Stimulated activated CD8-positive, alpha-beta memory T cell treated with anti-CD3 and anti-CD28 coated beads, Interleukin-15, amount 100 ng/mL, for 4 hours (primary cell): Measurements from ENCODE around the gene RREB1.

Experiments
- DNase-seq, 2 donors: peaks; one replicate each; pipeline ENCODE4 v3.0.0-alpha.2; 2020; ENCODE audit warnings: low read depth in 2 of 2

RREB1 gene

DNA sequence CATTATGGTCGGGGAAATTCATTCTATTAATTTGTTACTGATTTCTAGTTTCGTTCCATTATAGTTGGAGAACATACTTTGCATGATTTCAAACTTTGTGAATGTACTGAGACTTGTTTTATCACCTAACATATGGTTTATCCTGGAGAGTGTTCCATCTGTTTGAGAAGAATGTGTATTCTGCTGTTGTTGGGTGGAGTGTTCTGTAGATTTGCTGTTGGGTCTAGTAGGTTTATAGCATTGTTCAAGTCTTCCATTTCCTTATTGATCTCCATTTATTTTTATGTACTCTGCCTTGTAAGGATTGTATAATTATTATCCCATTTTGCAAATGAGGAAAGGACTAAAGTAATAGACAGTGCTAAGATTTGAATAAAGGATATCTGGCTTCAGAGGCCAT, 85.4 kb downstream of the RREB1 start:
- no peak for DNase-seq

DNA sequence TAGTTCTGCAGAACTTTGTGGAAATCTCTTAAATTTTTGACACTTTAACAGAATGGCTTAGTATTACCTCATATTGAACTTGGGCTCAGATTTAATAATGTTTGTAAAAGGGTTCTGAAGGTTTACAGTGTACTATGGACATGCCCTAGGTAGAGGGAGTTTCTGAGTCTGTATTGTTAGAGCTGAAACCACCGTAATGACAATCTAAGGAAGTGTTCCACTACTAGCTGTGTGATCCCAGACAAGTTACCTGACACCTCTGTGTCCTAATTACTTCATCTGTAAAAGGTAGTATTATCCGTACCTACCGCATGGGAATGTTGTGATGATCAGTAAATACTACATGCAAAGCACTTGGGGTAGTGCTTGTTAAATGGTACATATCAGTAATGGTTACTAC, 86.9 kb downstream of the RREB1 start:
- no peak for DNase-seq

DNA sequence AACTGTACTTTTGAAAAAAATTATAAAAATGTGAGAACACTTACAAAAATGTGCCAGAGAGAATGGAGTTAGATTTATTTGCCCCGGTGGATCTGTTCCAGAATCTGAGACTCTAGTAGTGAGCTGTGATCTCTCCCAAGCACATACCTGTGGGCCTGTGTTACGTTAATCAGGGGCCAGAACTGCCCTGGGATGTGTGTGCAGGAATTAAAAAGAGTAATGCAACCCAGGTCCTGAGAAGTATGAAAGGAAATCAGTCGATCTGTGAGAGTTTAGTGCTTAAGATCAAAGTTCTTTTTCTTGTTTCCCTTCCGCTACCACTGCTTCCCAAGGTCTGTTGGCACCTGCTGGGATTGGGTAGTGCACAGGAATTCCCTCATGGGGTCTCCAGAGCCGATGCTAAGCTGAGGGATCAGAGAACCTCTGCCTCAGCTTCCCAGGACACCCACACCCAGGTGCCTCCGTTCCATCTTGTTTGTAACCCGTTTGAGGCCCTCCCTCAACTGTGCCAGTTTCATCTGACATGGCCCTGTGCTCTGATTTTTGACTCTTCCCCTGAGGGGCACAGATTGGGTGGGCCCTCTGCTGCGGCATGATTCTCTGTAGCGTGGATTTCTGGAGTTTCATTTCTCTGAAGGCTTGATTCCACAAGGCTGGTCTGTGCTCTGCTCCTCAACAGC, 87.7 kb downstream of the RREB1 start:
- no peak for DNase-seq

DNA sequence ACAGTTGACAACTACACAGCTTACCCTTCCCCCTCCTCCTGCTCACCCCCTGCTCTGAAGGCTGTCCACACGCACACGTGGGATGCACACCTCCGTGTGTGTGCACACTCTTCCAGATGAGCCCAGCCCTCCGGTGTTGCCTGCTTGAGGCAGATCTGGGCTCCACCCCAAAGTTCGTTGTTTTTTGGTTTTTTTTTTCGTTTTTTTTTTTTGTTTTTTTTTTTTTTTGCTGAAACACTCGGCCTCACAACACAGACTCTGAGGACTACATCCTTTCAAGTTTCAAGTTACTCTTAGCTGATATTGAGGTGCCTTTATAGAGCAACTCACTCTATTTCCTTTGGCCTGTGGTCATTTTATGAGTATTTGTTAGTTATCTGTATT, 88.2 kb downstream of the RREB1 start:
- DNase-seq = no peak

DNA sequence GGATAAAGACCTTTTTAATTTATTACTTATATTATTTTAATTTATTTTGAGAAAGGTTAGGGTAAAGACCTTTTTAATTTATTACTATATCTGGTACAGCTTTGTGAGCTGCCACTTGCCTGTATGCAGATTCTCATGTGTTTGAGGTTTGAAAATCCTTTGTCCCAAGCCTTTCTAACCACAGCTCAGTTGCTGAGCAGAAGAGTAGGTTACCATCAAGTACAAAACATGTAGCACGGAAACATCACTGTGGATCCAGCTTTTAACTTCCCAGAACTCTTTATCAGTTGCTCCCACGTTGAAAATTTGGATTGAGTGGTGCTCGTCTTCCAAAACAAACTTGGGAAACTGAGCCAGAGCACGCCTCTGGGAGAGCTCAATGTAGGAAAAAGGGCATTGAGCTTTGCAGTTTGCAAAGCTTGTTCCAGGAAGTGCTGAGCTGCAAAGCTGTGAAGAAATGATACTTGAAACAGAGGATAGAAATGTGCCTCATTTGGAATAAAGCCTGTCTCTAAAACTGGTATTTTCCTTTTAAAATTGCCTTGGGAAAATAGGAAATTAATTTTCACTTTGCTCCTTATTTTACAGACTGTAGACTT, 89.0 kb downstream of the RREB1 start:
- no peak for DNase-seq

DNA sequence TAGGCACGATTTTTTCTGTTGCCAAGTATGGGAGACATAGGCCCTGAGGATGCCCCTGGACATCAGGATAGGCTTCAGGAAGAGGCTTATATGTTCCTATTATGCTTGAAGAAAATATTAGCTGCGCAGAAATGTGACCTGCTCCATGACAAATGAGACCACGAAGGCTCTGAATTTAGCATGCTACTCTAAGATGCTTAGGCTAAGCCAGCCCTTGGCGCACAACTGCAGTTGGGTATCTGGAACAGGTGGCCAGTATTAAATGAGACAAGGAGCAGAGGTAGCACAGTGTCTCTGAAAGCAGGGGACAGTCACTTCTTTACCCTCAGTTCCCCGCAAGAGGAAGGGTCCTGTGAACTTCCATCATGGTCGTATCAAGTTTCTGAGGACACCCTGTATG, 90.0 kb downstream of the RREB1 start:
- DNase-seq = no peak

DNA sequence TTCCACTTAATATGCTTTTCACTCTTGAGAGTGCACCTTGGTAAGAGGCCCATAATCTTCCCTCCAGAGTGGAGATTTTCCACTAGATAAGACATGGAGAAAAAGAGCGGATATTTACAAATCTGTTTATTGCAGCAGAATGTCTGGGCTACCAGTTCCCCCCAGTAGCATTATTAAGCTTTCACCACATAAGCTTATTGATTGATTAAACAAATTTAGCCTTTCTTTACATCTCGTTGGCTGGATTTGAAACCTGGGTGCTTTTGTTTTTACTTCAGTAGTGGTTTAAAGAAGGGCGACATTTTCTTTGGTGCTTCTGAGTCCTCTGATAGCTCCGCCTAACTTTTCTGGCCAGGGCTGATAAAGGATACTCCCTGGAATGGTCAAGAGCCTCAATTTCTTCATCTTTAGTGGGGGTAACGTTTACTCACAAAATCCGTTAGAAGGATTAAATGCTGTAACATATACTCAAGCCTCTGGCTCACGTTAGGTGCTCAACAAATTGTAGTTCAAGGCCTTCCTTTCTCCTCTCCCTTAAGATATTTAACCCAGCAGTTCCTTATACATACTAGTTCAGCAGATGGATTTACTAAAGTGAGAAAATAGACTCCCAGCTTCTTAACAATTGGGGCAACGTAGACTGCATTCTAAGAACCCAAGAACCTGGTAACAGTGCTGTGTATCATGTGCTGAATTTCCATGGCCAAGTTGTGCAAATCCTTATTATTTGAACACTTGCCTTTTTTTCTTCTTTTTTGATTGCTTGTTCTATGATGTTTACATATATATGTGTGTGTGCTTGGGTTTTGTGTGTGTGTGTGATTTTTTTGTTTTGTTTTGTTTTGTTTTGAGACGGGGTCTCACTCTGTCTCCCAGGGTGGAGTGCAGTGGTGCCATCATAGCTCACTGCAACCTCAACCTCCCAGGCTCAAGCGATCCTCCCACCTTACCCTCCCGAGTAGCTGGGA, 91.4 kb downstream of the RREB1 start:
- DNase-seq = no peak

DNA sequence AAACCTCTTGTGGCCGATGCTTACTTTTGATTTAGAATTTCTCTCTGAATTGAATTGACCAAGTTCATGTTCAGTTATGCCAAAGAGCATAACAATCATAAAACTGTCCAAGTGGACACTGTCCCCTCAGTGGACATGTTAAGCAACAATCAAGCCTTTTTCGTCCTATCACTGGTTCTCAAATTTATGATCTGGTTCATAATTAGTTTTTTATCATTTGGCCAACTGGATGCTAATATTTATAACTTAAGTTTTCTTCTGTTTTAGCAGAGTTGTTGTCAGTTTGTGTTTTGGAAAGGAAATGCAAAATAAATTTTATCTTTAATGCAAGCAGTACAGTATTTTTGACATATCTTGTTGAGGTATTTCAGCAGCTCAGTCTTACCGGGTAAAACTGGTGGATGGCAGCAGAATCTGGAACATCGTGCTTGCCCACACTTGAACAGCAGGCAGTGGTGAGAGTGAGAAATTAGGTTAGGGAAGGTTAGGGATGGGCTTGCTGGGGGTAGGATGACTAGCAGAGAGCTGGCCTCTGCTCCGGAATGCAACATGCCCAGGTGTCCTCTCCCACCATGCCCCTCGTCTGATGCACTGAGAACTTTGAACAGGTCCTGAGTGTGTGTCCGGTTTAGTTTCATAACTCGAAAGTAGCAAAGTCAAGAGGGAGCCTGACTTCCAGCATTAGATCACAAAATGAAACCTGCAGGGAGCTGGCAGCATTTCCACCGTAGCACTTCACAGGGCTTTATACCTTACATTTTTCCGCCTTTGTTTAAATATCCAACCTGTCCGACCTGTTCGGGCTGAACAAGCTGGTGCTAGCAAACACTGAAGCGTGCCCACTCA, 93.1 kb downstream of the RREB1 start:
- no peak for DNase-seq

DNA sequence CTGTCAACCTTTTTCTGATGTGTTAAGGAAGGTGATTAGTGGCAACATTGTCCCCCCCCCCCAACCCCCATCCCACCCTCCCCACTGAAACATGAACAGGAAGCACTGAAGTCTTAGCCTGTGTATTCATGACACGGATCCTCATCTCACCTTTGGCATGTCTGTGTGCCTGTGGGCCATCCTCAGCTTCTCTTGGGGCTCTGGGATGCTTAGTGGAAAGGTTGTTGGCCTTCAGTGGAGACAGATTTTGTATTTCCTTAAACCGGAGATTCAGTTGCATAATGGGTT, 93.6 kb downstream of the RREB1 start:
- no peak for DNase-seq

DNA sequence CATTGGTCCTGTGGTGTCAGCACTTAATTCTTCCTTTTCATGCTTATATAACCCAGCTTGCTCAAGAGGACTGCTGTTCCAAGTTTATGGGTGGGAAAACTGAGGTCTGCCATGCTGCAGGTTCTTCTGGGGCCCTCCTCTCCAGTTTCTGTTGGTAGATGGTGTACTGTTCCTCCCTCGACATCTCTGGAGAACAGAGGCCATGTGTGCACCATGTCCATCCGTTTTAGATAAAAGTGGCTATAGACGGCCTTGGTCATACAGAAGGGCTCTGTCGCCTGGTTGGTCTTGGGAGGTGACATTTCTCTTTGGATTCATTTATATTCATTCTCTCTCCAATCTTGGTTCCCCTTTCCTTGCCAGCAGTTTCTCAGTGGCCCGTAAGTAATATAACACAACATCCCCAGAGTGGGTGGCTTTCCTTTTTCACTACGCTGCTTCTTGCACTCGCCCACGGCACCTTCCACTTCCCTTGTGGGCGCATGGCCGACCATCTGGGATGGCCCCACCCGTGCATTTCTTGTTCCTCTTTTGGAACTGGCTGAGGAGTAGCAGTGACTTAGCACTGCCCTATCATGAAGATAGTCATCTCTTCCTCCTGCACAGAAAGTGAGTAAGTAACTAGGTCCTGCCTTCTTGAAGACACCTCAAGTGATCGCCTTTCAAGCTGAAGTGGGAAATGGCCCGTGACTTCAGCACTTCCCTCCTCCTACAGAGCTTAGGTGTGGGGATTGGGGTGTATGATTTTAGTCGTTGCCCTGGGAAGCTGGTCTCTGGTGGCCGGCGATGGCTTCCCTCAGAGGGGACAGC, 94.2 kb downstream of the RREB1 start:
- no peak for DNase-seq

DNA sequence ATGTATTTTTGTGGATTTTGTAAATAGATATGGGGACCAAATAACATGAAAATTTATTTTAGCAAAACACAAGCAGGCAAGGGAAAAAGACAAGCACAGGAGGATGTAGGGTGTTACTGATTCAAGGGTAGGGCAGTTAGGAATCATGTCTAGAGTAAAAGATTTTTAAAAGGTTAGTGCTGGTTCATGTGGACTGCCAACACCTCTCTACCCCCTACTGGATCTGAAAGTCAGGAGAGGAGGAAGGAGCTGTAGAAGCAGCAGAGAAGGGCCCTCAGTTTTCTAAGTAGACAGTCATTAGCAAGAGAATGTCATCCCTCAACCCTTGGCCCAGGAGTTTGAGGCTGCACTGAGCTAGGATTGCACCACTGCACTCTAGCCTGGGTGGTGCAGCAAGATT, 95.2 kb downstream of the RREB1 start:
- no peak for DNase-seq

DNA sequence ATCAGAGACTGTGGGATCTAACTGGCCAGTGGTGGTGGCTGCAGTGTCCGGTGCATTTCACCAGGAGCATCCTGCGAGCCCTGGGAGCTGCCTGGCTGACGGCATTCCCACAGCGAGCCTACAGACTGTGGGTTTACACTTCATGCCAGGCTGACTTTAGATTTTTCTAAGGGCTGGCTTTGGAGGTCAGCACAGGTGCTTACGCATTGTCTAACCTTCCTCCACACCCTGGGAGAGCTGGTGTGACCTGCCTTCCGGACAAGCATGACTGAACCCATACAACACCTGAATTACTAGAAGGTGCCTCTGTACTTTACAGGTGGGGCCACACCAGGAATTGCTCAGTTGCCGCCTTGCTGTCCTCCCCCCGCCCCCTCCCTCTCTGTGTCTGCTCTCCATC, 96.2 kb downstream of the RREB1 start:
- no peak for DNase-seq

DNA sequence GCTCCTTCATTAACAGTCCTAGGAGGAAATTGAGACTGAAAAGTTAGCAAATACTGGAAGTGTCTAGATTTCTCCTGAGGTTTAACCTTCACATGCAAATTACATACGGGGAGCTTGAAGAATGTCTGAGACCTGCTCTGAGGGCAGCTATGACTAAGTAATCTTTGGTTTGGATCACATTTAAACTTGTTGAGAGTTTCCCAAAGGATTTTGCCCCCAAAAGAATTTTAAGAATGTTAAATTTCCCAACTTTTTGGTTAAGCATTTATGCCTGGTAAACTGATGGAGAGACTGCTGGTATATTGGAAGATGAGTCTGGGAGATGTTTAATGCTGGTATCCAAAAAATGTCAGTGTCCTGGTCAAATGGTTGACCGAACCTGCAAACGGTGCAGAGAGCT, 97.0 kb downstream of the RREB1 start:
- no peak for DNase-seq

DNA sequence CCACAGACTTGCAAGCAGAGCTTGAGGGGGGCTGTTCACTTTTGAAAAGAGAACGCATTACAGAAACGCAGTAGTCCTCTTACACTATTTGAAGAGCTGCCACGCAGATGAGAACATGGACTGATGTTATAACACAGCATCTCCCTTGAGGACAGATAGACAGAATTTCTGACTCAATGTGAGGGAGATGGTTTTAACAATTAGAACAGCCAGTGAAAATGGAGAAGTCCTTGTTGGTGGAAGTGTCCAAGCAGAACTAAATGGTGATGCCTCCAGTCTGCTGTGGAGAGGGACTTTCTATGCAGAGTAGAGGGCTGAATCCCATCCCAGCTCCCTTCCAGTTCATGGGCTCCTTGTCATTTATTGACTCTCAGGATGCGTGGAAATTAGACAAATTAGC, 100.0 kb downstream of the RREB1 start:
- no peak for DNase-seq

DNA sequence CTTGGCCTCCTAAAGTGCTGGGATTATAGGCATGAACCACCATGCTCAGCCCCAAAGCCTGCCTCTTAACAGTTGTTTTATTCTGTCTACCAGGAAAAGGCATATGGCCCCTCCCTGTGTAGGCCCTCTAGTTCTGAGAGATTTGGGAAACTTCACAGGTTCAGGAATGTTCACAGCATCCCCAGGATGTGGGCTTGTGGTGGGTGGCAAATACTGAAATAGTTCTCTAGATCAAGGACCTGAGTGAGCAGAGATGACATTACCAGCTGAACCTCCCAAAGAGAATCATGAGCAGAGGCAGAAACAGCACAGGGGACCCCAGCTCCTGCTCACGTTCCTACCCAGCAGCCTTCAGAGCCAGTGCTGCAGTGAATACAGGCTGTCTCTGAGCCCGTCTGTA, 105.7 kb downstream of the RREB1 start:
- DNase-seq = no peak

DNA sequence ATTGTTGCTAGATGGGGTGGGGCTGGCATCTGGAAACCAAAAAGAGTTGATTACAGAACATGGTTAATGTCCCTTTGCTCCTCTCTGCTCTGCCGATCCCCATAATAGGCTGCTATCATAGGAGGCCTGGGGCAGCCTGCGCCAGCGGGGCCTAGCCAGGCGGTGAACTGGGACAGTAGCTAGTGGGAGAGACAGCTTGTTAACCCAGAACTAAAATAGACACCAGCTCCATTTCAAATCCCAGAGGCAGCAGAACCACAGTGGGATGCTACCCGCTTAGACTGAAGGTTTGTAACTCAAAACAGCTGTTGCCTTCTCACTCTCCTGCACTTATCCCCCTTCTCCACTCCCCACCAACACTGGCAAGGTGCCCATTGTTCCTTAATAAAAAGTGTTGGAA, 106.7 kb downstream of the RREB1 start:
- DNase-seq = no peak

DNA sequence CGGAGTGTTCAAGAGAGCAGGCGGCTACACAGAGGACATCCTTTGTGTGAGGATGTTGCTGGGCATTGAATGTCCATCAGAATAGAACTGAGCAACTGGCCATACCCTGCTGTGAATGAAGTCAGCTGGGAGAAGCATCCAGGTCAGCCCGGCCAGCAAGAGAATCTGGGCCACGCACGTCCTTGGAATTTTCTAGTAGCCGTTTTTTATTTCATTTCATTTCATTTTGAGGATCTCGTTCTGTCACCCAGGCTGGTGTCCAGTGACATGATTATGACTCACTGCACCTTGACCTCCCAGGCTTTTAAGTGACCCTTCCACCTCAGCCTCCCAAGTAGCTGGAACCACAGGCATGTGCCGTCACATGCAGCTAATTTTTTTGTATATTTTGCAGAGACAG, 107.4 kb downstream of the RREB1 start:
- no peak for DNase-seq

DNA sequence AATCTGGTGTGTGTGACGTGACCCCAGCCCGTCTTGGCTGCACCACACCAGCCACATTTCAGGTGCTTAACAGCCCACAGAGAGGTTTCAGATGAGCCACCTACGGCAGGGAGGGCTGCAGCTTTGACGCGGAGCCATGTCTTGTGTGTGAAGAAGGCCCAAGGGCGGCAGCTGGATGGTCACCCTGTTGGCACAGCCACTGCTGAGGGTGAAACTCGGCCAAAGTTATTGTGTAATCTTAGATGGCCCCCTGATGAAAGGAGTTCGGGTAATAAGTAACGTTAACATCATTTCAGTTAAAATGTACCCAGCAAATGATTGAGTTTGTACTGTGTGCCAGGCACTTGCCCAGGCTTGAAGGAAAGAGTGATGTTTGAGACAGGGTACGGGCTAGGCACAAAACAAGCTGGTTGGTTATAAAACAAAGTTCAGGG, 108.1 kb downstream of the RREB1 start:
- no peak for DNase-seq

DNA sequence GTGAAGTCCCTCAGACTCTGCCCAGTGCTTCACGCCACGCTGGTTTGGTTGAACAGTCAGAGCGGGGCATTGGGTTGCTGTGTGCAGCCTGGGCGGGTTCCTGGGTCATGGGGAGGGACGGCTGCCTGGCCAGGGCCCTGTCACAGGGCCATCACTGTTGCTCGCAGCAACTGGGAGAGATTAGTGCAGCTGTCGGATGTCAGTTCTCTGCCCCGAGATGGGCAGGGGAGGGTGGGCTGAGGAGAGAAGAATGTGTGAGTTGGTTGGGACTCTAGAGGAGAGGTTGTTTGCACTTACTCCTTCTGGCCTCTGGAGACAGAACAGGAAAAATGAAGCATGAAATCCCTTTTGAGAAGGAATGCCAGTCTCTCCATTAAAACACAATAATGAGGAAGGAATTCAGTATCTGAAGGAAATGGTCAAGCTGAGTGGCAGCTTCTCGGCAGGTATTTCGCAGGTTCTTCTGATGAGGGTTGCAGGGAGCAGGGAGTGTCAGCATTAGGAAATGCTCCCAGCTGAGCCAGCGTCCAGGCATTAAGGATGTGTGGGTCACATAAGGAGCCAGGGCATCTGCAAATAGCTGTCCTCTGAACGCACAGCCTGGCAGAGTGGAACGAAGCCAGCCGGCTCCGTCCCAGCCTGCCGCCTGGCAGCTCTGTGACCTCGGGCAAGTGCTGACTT, 109.3 kb downstream of the RREB1 start:
- no peak for DNase-seq

DNA sequence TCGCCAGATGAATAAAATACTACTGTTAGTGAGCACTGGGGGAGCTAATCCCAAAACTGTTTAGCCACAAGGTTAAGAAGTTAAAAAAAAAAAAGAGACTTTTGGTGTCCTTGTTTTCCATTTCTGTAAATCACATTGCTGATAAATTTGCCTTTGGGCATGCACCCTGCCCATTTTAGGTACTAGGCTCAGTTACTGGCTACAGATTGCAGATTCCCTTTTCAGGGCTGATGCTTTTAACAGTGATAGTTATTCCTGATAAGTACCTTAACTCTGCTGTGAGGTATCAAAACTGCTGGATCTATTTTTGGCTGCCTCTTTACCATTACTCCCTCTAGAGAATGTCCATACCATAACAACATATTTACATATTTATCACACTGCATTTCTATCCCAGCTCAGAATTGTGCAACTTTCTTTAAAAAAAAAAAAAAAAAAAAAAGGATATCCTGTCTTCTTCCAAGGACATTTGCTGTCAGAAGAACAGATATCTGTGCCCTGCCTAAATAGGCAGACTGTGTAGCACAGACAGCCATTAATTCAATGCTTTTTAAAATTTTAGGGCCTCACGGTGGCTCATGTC, 110.7 kb downstream of the RREB1 start:
- DNase-seq = no peak
